Upper lobe of left lung (tissue), 6 donors: ENCODE measurements around the gene PPP1R1B. TPM values are rescaled to one million over a fixed set of nuclear protein-coding genes. Genes with fewer than 3 reads are reported as not detected.

Source experiments
- ATAC-seq, 2 donors: fragments of 200-7000 bp; cut with Tn5 transposase; one replicate each; pipeline ENCODE4 v1.9.1; 2022; ENCODE audit warnings: mild to moderate bottlenecking in 2 of 2, moderate library complexity in 2 of 2; ENCODE audit not compliant: low FRiP score in 2 of 2
- DNase-seq, 2 donors: peaks; one replicate each; pipeline ENCODE4 v3.0.0-alpha.2; 2019 to 2020
- H3K27ac ChIP-seq, 4 donors: fragments of 200-600 bp; sonication (generic); one replicate each; pipeline ENCODE4 v1.5.1; 2016 to 2019
- H3K27me3 ChIP-seq, 4 donors: fragments of 200-600 bp; sonication (generic); one replicate each; pipeline ENCODE4 v1.5.1; 2017 to 2019
- H3K36me3 ChIP-seq, 4 donors: fragments of 200-600 bp; sonication (generic); one replicate each; pipeline ENCODE4 v1.5.1; 2016 to 2019
- H3K4me1 ChIP-seq, 4 donors: fragments of 200-600 bp; sonication (generic); one replicate each; pipeline ENCODE4 v1.5.1; 2018 to 2019
- H3K4me3 ChIP-seq, 4 donors: fragments of 200-600 bp; sonication (generic); one replicate each; pipeline ENCODE4 v1.5.1; 2017 to 2019; ENCODE audit warnings: mild to moderate bottlenecking in 2 of 4, moderate library complexity in 1 of 4
- H3K9me3 ChIP-seq, 4 donors: fragments of 200-600 bp; sonication (generic); one replicate each; pipeline ENCODE4 v1.5.1; 2018 to 2019
- CTCF ChIP-seq, 6 experiments: fragments of 450-650 bp in 4 of 6; fragments of 200-600 bp in 2 of 6; sonication (generic) in 2 of 6; IDR thresholded peaks; one replicate each; pipeline ENCODE4 v1.5.1; 2016 to 2019; ENCODE audit warnings: antibody characterized with exemption in 6 of 6
- EP300 ChIP-seq, 4 donors: sonication (generic); formaldehyde crosslinking; IDR thresholded peaks; one replicate each; pipeline ENCODE4 v1.5.1; 2017; ENCODE audit warnings: antibody characterized with exemption in 4 of 4, control low read depth in 2 of 4
- POLR2A ChIP-seq, 4 donors: fragments of 450-650 bp; IDR thresholded peaks; one replicate each; pipeline ENCODE4 v1.5.1; 2016 to 2017; ENCODE audit warnings: antibody characterized with exemption in 4 of 4, mild to moderate bottlenecking in 2 of 4
- POLR2AphosphoS5 ChIP-seq, 2 donors: sonication (generic); formaldehyde crosslinking; IDR thresholded peaks; one replicate each; pipeline ENCODE4 v1.5.1; 2017; ENCODE audit warnings: antibody characterized with exemption in 2 of 2
- WGBS, 2 donors: methylation state at CpG; one replicate each; pipeline ENCODE4 v1.1.5; 2017 to 2018; 5-methylcytosine and 5-hydroxymethylcytosine counted together
- total RNA-seq, 6 donors: library from RNA; depleted of rRNA in 4 of 6; stranded (reverse); fragments of >200 nt in 4 of 6; gene quantifications; one replicate each; pipeline versions ENCODE4 v1.1.0 to v1.2.1, GENCODE V29; 2016 to 2021
- donor health status: DM: no; HTN: no; CAD: no; lungs with moderate emphysema.
- donor health status: DM: no; HTN: yes; CAD: no; lungs with severe emphysema.

The PPP1R1B gene
- total RNA-seq, 6 donors from 2014 or later = 10.9 to 22.4 (median 13.8) TPM

- no peaks in the 10 kb centered on the region for H3K36me3 ChIP-seq
- no peak for TF ChIP-seq POLR2AphosphoS5 (IDR thresholded peaks at IDR 0.05)
- no peak for TF ChIP-seq POLR2A (IDR thresholded peaks at IDR 0.05)
- no peak for TF ChIP-seq EP300 (IDR thresholded peaks at IDR 0.05)
- no peak for TF ChIP-seq CTCF (IDR thresholded peaks at IDR 0.05)
- 55 to 62% methylated on average over 6 to 13 of the region's 13 CpGs for WGBS, 2 donors
- ATAC-seq (no peak), DNase-seq (peak in 1 of 2 donors; percentile 72)
- no peak overlapping the region for H3K27ac ChIP-seq
- H3K27me3 ChIP-seq = peaks cover 0 to 7% (median 1%) of the 10 kb centered on the region in 4 donors
- peaks cover 16 to 32% (median 24%) of the 10 kb centered on the region in 4 donors for H3K4me1 ChIP-seq
- no peaks in the 10 kb centered on the region for H3K9me3 ChIP-seq
- H3K4me3 ChIP-seq = peak overlapping the region in 2 of 4 donors; percentile 64 to 73
Observed at GRCh38 chr17:39618956-39619785, 7.6 kb upstream of the PPP1R1B start.

GRCh38 chr17:39619786-39620101 is 7.0 kb upstream of the PPP1R1B start:
- H3K36me3 ChIP-seq = no peaks in the 10 kb centered on the region
- no peak for TF ChIP-seq EP300 (IDR thresholded peaks at IDR 0.05)
- TF ChIP-seq POLR2A (IDR thresholded peaks at IDR 0.05) = no peak
- H3K27me3 ChIP-seq = peaks cover 0 to 7% (median 1%) of the 10 kb centered on the region in 4 donors
- no peaks in the 10 kb centered on the region for H3K9me3 ChIP-seq
- no peak overlapping the region for H3K4me3 ChIP-seq
- ATAC-seq = no peak
- no peak overlapping the region for H3K27ac ChIP-seq
- WGBS, 2 donors = 73 to 87% methylated on average over 1 of the region's 1 CpG
- no peak for DNase-seq
- peaks cover 16 to 32% (median 24%) of the 10 kb centered on the region in 4 donors for H3K4me1 ChIP-seq

- DNase-seq (peak; percentile 81 to 95), ATAC-seq (peak; percentile 90 to 94)
- peak in 1 of 2 donors; percentile 10 for TF ChIP-seq POLR2AphosphoS5 (IDR thresholded peaks at IDR 0.05)
- no peak for TF ChIP-seq POLR2A (IDR thresholded peaks at IDR 0.05)
- peak; percentile 98 to 100 (median 100) for TF ChIP-seq CTCF (IDR thresholded peaks at IDR 0.05)
- peaks cover 19 to 37% (median 28%) of the 10 kb centered on the region in 4 donors for H3K4me1 ChIP-seq
- H3K36me3 ChIP-seq = no peaks in the 10 kb centered on the region
- no peak overlapping the region for H3K27ac ChIP-seq
- WGBS, 2 donors = 12 to 24% methylated on average over 13 to 26 of the region's 26 CpGs
- H3K4me3 ChIP-seq = peak overlapping the region in 1 of 4 donors; percentile 1
- H3K27me3 ChIP-seq = peaks cover 0 to 12% (median 5%) of the 10 kb centered on the region in 4 donors
- no peaks in the 10 kb centered on the region for H3K9me3 ChIP-seq
Observed at GRCh38 chr17:39621523-39622379, 5.0 kb upstream of the PPP1R1B start.

- ATAC-seq (no peak), DNase-seq (no peak)
- Histone ChIP-seq H3K9me3 (no peaks in the 10 kb centered on the region), H3K4me1 (peaks cover 19 to 39% (median 31%) of the 10 kb centered on the region in 4 donors), H3K27ac (no peak overlapping the region), H3K36me3 (no peaks in the 10 kb centered on the region), H3K4me3 (peak overlapping the region in 1 of 4 donors; percentile 1), H3K27me3 (peaks cover 0 to 19% (median 10%) of the 10 kb centered on the region in 4 donors)
- 51 to 53% methylated on average over 14 to 16 of the region's 16 CpGs for WGBS, 2 donors
- TF ChIP-seq POLR2AphosphoS5 (IDR thresholded peaks at IDR 0.05) (no peak), POLR2A (IDR thresholded peaks at IDR 0.05) (no peak), EP300 (IDR thresholded peaks at IDR 0.05) (no peak), CTCF (IDR thresholded peaks at IDR 0.05) (no peak)
Observed at GRCh38 chr17:39622380-39623006, 4.3 kb upstream of the PPP1R1B start.
